HG03558 (cell line): ENCODE results near the gene MICU1.
A peak's percentile ranks its signal among the peaks of the same experiment; 100 is the strongest.
"Not testable (repeated sequence)": the region's sequence is repeated elsewhere in the genome, so short reads cannot be mapped to it uniquely, and the experiment has no call there.

Experiments
- ATAC-seq: cut with Tn5 transposase; IDR thresholded peaks from one replicate; pipeline ENCODE4 v1.9.1; 2021; ENCODE audit warnings: moderate number of reproducible peaks; ENCODE audit not compliant: unreplicated experiment; ENCODE audit errors: extremely low read depth

Gene MICU1, protein sequence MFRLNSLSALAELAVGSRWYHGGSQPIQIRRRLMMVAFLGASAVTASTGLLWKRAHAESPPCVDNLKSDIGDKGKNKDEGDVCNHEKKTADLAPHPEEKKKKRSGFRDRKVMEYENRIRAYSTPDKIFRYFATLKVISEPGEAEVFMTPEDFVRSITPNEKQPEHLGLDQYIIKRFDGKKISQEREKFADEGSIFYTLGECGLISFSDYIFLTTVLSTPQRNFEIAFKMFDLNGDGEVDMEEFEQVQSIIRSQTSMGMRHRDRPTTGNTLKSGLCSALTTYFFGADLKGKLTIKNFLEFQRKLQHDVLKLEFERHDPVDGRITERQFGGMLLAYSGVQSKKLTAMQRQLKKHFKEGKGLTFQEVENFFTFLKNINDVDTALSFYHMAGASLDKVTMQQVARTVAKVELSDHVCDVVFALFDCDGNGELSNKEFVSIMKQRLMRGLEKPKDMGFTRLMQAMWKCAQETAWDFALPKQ

DNA sequence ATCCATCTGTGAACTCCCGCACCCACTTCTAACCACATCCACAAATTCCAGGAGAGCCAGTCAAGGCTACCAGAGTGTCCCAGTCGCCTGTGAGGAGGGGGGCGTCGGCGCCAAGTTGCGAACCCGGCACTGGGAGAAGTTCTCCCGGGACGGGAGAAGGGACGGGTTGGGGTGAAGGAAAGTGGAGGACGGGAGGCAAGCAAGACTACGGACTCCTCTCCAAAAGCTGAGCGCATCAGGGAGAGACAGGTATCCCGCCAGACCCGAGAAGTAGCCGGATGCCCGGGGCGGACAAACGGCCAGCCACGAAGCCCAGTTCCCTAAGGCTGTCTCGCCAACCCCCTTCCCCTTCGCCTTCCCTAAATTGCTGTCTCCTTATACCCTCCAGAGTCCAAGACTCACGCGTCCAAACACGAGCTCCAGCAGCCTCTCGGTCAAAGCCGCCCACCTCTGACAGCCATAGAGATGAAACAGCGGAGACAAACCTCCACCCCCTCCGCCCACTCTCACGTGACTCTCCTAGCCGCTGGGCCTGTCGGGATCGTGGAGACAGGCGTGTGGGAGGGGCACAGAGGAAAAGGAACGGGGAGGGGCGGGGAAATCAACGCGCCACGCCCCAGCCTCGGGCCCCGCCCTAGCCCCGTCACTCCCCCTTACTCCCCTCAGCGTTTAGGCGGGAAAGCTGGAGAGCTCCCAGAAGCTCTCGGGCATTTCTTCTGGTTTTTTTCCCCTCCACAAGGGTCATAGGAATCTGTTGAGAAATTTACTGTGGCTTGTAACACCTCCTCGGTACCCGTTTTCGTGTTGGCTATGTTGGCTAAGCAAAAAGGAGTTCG is at the start of gene MICU1:
TSS of gene MICU1 (minus strand) at position 472 of the 836 bp plus-strand sequence. CDS start 59,286 bp downstream, outside the sequence.
- peak; percentile 85 for ATAC-seq

DNA sequence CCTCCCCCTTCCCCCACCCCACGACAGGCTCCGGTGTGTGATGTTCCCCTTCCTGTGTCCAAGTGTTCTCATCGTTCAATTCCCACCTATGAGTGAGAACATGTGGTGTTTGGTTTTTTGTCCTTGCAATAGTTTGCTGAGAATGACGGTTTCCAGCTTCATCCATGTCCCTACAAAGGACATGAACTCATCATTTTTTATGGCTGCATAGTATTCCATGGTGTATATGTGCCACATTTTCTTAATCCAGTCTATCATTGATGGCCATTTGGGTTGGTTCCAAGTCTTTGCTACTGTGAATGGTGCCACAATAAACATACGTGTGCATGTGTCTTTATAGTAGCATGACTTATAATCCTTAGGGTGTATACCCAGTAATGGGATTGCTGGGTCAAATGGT is 48.3 kb upstream of the MICU1 start:
- not testable (repeated sequence) for ATAC-seq

DNA sequence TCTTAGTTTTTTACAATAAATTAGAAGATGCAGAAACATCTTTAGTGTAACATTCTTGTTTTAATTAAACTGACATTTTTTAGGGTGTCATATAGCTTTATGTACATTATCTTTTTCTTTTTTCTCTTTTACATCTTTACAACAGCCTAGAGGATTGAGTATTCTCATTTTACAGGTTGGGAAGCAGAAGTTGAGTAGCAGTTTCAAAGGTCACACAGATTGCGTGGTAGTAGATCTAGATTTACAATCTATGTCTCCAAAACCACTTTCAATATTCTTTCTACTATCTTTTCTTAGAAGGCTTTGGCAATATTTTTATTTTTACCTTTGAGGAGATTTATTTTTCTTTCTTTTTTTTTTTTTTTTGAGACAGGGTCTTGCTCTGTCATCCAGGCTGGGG is 47.4 kb upstream of the MICU1 start:
- ATAC-seq: no peak

DNA sequence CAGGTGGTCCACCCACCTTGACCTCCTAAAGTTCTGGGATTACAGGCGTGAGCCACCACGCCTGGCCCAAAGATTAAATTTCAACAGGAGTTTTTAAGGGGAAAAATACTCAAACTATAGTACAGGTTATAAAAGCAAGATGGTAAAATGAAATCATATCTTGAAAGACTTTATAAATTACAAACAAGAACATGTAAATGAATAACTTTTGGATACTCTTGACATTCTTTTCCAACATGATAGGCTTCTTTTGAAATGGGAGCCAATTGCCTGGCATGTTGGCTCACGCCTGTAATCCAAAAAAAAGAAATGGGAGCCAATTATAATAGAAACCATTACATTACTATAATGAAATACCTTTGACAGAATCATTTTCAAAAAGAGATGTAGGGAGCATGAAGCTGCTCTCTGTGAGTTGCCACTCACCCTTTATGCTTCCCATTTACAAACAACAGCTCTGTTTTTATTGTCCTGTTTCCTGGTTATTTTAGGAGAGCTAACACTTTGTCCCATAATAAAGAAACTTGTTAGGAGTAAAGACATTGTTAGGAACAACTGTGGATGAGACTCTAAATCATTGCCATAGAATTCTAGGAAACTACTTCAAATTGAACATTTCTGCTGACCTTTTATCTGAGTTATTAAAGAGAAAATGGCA is 41.5 kb upstream of the MICU1 start:
- no peak for ATAC-seq

DNA sequence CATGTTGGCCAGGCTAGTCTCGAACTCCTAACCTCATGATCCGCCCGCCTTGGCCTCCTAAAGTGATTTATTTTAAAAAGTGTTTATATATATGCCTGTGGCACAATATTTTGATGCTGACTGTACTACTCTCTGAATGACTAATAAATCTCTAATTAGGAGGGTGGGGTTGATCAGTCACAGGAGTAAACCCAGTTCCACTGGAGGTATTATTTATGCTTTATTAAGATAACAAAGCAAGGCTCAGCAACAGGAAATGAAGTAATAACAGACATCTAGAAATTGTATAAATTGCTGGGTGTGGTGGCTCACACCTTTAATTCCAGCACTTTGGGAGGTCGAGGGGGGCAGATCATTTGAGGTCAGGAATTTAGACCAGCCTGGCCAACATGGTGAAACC is 40.0 kb upstream of the MICU1 start:
- no peak for ATAC-seq

DNA sequence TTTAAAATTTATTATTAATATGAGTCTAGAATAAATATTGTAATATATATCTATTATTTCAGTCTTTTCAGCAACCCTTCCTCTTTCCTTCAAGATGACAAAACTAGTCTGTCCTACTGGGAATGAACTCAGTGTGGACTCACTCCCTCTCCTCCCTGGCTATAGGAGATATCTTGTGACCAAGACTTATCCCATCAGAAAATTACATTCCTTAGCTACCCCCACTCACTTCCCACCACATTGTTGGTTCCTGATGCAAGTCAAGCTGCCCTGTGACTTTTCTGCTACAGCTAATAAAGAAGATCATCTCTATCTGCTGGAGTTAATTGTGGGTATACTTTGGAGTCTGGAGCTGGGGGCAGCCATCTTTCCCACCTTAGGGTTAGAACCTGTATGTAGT is 38.1 kb upstream of the MICU1 start:
- no peak for ATAC-seq

DNA sequence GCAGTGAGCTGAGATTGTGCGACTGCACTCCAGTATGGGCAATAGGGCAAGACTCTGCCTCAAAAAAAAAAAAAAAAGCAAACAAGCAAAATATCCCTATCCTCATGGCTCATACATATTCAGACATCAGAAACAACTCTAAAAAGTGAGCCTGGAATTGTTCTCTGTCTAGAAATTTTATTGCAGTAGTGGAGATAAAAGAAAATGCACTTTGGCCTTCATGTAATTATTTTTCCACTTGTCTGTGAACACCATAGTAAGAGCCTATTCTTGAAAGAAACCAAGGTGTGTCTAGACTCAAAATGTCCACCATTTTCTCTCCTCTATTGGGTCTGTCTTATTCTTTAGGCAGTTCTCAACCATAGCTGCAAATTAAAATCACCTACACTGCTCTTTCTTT is 35.6 kb upstream of the MICU1 start:
- no peak for ATAC-seq

DNA sequence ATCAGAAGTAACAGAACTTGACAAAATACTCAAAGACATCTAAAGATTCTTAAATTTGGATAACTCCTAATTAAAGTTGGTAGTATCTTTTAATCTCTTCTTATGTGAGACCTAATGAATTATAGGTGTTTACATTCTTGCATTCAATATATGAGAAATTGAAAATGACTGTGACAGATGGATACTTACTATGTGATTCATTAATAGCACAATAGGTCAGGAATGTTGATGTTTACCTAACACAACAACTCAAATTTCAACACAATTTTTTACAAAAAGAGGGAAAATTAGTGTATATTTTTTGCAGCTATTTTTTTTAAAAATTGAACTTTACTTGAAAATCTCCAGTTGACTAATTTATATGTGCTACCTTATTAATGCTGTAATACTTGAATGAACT is 34.3 kb upstream of the MICU1 start:
- ATAC-seq: no peak

DNA sequence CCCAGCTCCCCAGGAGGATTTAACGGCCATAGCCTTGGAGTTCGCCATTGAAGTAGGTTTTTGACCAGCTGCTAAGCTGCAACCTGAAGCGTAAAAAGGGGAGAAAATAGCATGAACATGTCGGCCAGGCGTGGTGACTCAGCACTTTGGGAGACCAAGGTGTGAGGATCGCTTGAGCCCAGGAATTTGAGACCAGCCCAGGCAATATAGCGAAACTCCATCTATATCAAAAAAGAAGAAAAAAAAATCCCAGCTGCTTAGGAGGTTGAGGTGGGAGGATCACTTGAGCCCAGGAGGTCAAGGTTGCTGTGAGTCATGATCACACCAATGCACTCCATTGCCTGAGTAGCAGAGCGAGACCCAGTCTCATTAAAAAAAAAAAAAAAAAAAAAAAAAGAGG is 33.8 kb upstream of the MICU1 start:
- ATAC-seq: no peak

DNA sequence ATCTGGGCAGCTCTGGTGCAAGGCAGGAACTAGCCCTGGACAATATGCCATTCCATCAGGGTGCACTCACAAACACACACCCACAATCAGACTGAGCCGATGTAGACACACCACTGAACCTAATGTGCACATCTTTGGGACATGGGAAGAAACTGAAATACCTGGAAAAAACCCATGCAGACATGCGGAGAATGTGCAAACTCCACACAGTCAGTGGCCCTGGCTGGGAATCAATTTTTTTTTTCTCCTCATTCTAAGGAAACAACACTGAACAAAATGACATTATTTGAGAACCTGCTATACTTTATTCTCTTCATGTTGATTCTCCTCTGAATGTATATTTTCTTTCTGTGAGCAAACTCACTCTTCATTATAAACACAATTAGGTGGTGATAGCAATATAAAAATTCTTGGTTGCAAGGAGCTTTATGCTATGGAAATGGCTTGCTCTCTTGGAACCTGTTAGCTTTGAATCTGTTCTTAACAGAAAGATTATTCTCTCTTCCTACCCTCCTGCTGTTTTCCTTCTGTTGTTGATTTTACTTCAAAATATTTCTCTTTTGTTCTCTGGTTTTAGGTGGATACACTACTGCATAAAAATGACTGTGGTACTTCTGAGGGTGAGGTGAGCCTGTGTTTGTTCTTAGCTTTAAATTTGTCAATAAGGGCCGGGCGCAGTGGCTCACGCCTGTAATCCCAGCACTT is 33.0 kb upstream of the MICU1 start:
- no peak for ATAC-seq

DNA sequence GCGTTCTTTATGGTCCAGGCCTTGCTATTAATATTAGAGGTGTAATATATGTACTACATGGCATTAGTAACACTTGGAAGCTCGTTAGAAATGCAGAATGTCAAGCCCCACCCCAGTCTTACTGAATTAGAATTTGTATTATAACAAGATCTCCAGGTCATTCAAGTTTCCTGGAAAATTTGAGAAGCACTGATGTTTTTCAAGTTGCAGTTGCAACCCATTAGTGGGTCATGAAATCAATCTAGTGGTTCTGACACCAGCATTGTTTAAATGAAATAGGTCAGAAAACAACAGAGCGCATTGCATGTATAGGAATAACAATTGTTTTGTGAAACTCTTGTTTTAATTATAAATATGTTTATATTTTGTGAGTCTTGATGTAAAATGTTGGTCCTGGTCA is 28.8 kb upstream of the MICU1 start:
- no peak for ATAC-seq

DNA sequence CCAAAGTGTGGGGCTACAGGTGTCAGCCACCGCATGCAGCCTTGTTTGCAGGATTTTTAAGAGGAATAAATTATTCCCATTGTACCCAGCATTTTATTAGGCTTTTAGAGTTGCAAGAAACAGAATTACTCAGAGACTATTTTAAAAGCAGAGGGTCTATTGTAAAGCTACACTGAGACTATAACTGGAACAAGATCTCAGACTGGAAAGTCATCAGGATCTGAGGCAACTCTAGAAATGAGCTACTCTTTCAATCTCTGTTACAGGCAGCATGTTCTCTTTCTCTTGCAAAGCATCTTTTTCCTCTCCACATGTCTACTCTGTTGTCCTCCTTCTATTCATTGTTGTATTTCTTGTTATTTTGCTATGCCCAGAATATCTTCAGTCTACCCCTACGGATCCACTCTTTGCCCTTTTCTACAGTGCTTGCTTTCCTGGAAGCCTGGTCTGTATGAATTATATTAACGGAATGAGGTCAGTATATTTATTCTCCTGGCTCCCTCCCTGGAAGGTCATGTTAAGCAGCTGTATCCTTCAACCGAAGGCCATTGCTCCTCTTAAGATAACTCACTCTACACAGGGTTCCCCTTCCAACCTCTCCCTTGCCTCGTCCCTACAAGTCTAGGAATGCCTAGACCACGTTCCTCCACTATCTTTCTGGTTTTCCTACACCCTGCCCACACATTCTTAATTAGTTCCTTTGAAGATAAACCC is 27.7 kb upstream of the MICU1 start:
- ATAC-seq: no peak

DNA sequence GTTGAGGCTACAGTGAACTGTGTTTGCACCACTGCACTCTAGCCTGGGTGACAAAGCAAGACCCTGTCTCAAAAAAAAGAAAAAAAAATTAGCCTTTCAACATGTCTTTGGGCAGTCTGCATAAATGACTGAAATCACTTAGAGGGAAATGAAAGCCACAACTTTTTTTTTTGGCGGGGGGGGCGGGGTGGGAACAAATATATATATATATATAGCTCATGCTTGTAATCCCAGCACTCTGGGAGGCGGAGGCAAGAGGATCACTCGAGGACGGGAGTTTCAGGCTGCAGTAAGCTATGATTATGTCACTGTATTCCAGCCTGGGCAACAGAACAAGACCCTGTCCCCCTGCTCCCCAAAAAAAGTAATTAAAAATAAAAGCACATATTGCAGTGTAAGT is 23.4 kb upstream of the MICU1 start:
- ATAC-seq: no peak

DNA sequence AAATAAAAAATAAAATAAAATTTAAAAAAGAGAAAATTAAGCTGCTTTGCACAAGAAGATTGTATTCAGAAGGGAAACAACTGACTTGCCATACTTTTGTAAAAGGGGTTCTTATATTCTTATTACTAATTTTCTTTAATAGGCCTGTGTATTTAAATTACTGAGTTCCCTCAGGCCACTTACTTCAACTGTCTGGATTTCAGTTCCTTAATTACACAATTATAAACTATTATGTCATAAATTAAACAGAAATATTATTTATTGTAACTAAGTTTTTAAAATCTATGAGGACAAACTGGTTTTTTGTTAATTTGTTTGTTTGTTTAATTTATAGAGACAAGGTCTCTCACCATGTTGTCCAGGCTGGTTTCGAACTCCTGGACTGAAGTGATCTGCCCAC is 22.4 kb upstream of the MICU1 start:
- ATAC-seq: no peak

DNA sequence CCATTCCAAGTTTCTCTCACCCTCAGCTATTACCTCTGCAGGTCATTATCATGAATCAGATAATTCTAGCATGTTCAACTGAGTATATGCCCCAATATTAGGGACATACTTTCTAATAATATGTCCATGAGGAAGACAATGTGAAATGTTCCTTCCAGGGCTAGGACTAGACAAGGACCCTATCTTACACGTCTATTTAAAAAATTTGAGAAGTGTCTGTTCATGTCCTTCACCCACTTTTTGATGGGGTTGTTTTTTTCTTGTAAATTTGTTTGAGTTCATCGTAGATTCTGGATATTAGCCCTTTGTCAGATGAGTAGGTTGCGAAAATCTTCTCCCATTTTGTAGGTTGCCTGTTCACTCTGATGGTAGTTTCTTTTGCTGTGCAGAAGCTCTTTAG is 21.1 kb upstream of the MICU1 start:
- not testable (repeated sequence) for ATAC-seq

DNA sequence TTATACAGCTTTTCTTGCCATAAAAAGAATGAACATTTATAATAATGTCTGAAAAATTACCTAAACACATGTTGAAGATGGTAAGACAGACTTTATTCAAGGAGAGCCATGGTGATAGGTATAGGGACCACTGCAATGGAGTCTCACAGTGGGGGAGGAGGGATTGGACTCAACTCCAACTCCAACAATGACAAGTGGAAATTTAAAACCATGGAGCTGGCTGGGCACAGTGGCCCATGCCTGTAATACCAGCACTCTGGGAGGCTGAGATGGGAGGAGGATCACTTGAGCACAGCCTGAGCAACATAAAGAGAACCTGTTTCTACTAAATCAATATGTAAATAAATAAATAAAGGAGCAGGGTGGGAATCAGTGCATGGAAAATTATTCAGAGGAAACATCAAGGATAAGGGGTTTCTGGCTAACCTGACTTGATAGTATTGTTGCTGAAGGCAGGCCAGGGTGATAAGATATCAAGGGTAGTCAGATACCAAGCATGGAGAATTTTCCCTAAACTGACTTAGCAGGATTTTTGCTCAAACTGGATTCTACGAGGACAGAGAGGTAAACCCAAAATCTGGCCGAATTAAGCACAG is 19.5 kb upstream of the MICU1 start:
- ATAC-seq: no peak

DNA sequence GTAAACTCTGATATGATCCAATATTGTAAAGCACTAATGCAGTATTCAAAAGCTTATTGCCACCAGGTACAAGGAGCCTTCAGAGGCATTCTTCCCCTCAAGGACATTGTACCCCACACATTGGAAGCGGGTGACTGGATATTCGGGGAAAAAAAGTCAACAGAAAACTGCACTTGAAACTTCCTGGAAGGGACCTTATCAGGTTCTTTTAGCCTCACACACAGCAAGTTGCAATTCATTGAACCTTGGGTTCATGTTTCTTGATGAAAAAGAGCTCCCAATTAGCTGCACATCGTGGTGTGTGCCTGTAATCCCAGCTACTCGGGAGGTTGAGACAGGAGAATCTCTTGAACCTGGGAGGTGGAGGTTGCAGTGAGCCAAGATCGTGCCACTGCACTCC is 16.4 kb upstream of the MICU1 start:
- no peak for ATAC-seq

DNA sequence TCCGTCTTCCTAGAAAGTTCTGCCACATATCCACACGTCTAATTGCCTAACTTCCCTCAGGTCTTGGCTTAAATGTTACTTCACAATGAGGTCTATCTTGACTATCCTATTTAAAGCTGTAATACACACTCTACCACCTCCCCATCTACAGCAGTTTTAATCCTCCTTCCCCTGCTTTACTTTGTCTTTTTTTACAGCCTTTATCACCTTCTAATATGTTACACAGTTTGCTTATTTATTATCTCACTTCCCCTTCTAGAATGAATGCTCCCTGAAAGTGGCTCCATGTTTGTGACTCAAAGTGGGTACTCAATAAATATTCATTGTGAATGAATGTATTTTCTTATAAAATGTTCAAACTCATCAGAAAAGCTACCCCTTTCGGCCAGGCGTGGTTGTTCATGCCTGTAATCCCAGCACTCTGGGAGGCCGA is 13.6 kb upstream of the MICU1 start:
- ATAC-seq: no peak
